Pulmonary artery endothelial cell (primary cell): Measurements from ENCODE around the gene BACE1-AS. TPM values are rescaled to one million over a fixed set of nuclear protein-coding genes. Genes with fewer than 3 reads are reported as not detected.
"Not testable (repeated sequence)": the region's sequence is repeated elsewhere in the genome, so short reads cannot be mapped to it uniquely, and the experiment has no call there.

Source experiments
- DNase-seq: peaks from one replicate; pipeline ENCODE4 v3.0.0-alpha.2; 2011; ENCODE audit warnings: low read depth, low spot score
- total RNA-seq: library from RNA; depleted of rRNA; stranded (reverse); fragments of >200 nt; gene quantifications from 2 replicates; pipeline ENCODE4 v1.2.3, GENCODE V29; 2014

Gene BACE1-AS
- total RNA-seq = 1.8 and 2.0 TPM in 2 replicates

GRCh38 chr11:117290809-117291396, at the start of gene BACE1-AS:
Gene BACE1-AS, plus strand, starts transcription at chr11:117291346.
- no peak for DNase-seq

- no peak for DNase-seq
Observed at GRCh38 chr11:117248341-117248740, 42.8 kb upstream of the BACE1-AS start.

GRCh38 chr11:117249571-117249970, 41.6 kb upstream of the BACE1-AS start:
- no peak for DNase-seq

GRCh38 chr11:117251506-117251905, 39.6 kb upstream of the BACE1-AS start:
- no peak for DNase-seq

GRCh38 chr11:117255966-117256365, 35.2 kb upstream of the BACE1-AS start:
- no peak for DNase-seq

- DNase-seq = no peak
Observed at GRCh38 chr11:117256573-117256972, 34.6 kb upstream of the BACE1-AS start.

- DNase-seq = no peak
Observed at GRCh38 chr11:117258576-117258975, 32.6 kb upstream of the BACE1-AS start.

- no peak for DNase-seq
Observed at GRCh38 chr11:117259417-117259816, 31.7 kb upstream of the BACE1-AS start.

- not testable (repeated sequence) for DNase-seq
Observed at GRCh38 chr11:117264624-117265323, 26.4 kb upstream of the BACE1-AS start.

GRCh38 chr11:117265745-117266144, 25.4 kb upstream of the BACE1-AS start:
- DNase-seq = no peak

- DNase-seq = no peak
Observed at GRCh38 chr11:117269856-117270255, 21.3 kb upstream of the BACE1-AS start.

GRCh38 chr11:117271208-117271607, 19.9 kb upstream of the BACE1-AS start:
- no peak for DNase-seq

GRCh38 chr11:117272175-117272574, 19.0 kb upstream of the BACE1-AS start:
- DNase-seq = not testable (repeated sequence)

GRCh38 chr11:117273550-117274289, 17.4 kb upstream of the BACE1-AS start:
- no peak for DNase-seq

GRCh38 chr11:117278347-117278746, 12.8 kb upstream of the BACE1-AS start:
- no peak for DNase-seq

GRCh38 chr11:117279711-117280376, 11.3 kb upstream of the BACE1-AS start:
- DNase-seq = no peak

GRCh38 chr11:117281159-117281558, 10.0 kb upstream of the BACE1-AS start:
- DNase-seq = peak; percentile 84

- no peak for DNase-seq
Observed at GRCh38 chr11:117281869-117282268, 9.3 kb upstream of the BACE1-AS start.

GRCh38 chr11:117282956-117283355, 8.2 kb upstream of the BACE1-AS start:
- no peak for DNase-seq

GRCh38 chr11:117284053-117284452, 7.1 kb upstream of the BACE1-AS start:
- no peak for DNase-seq

GRCh38 chr11:117286588-117286987, 4.6 kb upstream of the BACE1-AS start:
- DNase-seq = no peak

- DNase-seq = no peak
Observed at GRCh38 chr11:117287668-117288067, 3.5 kb upstream of the BACE1-AS start.
